Stimulated activated CD4-positive, alpha-beta T cell treated with anti-CD3 and anti-CD28 coated beads, TNF-alpha, amount 100 ng/mL, for 1 hour (primary cell): Measurements from ENCODE around the gene OR7C1.
"Not testable (repeated sequence)": the region's sequence is repeated elsewhere in the genome, so short reads cannot be mapped to it uniquely, and the experiment has no call there.

ENCODE experiments used
- DNase-seq, 3 donors: peaks; one replicate each; pipeline ENCODE4 v3.0.0-alpha.2; 2020; ENCODE audit warnings: low read depth in 3 of 3, low spot score in 1 of 3

Gene OR7C1

GRCh38 chr19:14835011-14835410, at the start of gene OR7C1, which contains the start of gene OR7A5:
OR7C1 (minus strand) TSS chr19:14835185; CDS start chr19:14800136, 35,049 bp downstream.
OR7A5 (minus strand) TSS chr19:14835185; CDS start chr19:14828241, 6,944 bp downstream.
- DNase-seq, result no peak

- DNase-seq, result no peak
Measured at GRCh38 chr19:14871619-14872230, 36.7 kb upstream of the OR7C1 start.

GRCh38 chr19:14868497-14868896, 33.5 kb upstream of the OR7C1 start:
- no peak for DNase-seq

DNA sequence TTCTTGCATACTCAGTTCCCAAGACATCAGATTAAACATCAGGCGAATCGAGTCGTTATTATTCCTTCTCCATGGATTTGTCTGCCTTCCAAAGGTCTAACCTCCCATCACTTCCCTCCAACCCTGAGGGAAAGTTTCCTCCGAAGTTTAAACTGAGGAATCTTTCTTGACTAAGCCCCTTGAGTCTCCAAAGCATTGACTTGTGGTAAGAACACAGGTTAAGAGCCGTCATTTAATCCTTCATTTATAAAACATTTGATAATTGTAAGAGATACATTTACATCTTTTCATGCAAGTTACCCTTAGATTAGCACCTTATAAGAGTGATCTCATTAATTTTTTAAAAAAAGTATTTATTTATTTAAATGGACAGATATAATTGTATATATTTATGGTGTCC, 13.8 kb upstream of the OR7C1 start, which contains the start of gene OR7A10:
Gene OR7A10 (minus strand): TSS at position 101 of the 400 bp plus-strand sequence. CDS start 7,045 bp downstream, outside the sequence.
- no peak for DNase-seq

GRCh38 chr19:14843578-14843977, 8.6 kb upstream of the OR7C1 start:
- DNase-seq, result no peak

GRCh38 chr19:14843169-14843568, 8.2 kb upstream of the OR7C1 start:
- DNase-seq, result no peak

GRCh38 chr19:14840206-14840605, 5.2 kb upstream of the OR7C1 start:
- no peak for DNase-seq

DNA sequence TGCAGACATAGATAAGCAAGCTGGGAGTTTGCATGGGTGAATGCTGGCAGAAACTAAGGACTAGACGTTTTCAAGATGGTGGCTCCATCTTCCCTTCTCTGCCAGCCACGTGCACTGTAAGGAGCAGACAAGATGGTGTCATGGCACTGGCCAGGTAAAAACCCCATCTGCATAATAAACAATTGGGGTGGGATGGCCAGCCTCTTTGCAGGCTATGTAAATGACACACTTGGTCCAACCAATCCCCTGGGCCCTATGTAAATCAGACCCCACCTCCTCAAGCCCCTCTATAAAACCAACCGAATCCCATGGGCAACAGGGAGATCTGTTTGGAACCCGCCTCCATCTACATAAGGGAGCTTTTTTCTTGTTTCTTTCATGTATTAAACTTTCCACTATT, 2.4 kb upstream of the OR7C1 start:
- DNase-seq, result no peak

GRCh38 chr19:14830702-14831101, 4.3 kb downstream of the OR7C1 start:
- DNase-seq, result no peak

GRCh38 chr19:14826006-14826405, 9.0 kb downstream of the OR7C1 start:
- no peak for DNase-seq

DNA sequence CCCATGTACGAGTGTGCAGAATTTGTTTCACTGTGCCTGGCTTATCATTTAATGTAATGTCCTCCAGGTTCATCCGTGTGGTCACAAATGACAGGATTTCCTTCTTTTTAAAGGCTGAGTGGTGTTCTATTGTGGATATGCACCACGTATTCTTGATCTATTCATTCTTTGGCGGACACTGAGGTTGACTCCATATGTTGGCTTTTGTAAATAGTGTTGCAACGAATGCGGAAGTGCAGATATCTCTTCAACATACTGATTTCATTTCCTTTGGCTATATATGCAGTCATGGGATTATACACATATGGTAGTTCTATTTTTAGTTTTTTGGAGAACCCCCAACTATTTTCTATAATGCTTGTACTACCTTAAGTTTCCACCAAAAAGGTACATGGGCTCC, 13.0 kb downstream of the OR7C1 start:
- no peak for DNase-seq

- no peak for DNase-seq
Measured at GRCh38 chr19:14818588-14818987, 16.4 kb downstream of the OR7C1 start.

DNA sequence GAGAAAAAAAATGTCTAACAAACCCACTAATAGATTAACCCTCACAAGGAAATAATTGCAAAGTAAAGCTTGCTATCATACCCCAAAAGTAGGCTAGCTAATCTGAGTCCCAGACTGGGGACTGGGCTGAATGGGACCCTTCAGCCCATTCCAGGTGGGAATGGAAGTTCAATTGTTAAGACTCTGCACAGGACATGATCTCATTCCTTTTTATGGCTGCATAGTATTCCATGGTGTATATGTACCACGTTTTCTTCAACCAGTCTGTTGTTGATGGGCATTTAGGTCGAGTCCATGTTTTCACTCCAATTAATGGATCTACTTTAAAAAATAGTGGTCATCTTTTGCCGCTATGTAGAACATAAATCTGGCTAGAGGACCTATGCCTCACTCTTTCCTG, 17.9 kb downstream of the OR7C1 start:
- no peak for DNase-seq

- no peak for DNase-seq
Measured at GRCh38 chr19:14814982-14815652, 19.9 kb downstream of the OR7C1 start.

DNA sequence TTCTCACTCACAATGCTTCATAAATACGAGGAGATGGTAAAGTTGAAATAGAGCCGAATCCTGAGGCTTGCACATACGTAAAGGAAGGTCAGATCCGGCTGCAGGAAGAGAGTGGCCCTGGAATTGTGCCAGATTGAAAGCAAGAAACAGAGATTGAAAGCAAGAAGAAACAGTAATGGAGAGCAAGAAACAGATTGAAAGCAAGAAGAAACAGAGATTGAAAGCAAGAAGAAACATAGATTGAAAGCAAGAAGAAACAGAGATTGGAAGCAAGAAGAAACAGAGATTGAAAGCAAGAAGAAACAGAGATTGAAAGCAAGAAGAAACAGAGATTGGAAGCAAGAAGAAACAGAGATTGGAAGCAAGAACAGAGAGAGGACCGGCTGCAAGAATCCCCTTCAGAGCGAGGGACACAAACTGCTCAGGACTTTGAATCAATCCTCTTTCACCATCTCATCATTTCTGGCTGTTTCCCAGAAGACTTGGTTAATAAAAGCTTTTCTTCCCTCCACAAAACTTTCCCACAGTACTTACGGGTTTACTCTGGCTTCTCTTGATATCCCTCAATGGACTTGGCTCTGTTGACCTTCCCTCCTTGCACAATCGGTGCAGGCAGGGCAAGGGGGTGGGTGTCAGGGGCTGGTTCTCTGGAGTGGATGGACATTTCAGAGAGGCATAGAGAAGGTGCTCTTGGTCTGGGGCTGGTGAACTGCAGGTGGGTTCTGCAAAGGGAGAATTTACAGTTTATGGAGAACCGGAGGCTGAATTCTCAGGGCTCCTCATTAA, 25.5 kb downstream of the OR7C1 start:
- no peak for DNase-seq

DNA sequence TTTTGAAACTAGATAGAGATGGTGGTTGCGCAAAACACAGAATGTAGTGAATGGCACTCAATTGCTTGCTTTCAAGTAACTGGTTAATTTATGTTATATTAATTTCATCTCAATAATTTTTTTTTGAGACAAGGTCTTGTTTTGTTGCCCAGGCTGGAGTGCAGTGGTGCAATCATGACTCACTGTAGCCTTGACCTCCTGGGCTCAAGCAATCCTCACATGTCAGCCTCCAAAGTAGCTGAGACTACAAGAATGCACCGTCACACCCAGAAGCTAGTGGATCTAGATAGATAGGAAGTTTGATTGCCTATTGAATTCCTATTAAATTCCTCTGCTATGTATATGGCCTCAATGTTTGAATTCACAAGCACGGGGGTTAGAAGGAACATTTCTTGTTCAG, 30.2 kb downstream of the OR7C1 start:
- DNase-seq, result no peak

DNA sequence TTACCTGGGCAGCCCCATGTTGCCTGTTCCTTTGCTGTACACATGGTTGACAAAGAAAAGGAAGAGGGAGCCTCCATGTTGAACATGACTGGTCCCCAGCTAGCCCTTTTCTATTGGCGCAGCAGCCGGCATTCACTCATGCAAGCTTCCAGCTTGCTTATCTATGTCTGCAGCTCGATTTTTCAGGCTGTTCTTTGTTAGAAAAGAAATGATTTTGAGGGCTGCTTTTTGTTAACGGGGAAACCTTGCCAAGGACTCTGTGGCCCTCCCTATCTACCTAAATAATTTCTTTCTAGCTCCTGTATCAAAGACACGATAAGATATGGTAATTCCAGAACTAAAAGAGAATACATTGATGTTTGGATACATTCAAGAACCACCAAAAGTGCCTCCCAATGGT, 36.2 kb downstream of the OR7C1 start:
- no peak for DNase-seq

GRCh38 chr19:14796021-14796420, 39.0 kb downstream of the OR7C1 start:
- DNase-seq, result no peak

- no peak for DNase-seq
Measured at GRCh38 chr19:14795078-14795721, 39.8 kb downstream of the OR7C1 start.

DNA sequence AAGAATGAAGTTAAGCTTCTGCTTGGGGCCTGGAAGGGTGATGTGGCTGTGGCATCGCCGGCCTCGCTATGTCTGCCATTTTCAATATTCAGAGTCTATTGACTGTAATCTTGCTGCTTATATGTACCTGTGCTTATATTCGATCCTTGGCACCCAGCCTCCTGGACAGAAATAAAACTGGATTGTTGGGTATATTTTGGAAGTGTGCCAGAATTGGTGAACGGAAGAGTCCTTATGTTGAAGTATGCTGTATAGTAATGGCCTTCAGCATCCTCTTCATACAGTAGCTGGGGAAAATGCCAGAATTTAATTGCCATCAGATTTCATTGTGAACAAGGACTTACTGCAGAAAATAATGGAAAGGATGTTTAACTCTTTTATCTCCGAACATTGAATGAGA, 42.7 kb downstream of the OR7C1 start:
- not testable (repeated sequence) for DNase-seq

DNA sequence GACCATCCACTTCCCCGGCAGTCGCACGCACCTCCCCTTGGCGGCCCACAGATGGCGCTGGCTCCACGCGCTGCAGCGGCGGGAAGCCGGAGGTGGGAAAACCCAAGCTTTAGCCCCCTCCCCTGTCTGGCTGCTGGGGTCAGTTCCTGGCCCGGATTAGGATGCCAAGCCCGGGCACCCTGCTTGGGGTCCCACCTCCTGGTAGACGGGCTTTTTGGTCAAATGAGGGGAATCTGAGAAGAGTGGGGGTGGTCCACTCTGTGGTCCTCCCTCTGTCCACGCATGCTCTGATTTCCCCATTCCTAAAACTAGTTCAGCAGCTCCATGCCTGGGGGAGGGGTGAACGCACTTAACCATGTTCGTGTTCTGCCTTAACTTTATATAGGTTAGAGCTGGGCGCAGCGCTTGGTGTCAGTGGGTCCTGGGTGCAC, 48.5 kb downstream of the OR7C1 start:
- no peak for DNase-seq
